Kasumi-1 (cell line): Measurements from ENCODE around the gene DOCK8.

Source experiments
- DNase-seq, 2 experiments: peaks; one replicate each; lab custom pipeline; 2025; lab: John Stamatoyannopoulos, UW

Gene DOCK8

GRCh38 chr9:266228-266627 lies 51.6 kb downstream of the DOCK8 start:
- DNase-seq, result no peak

DNA sequence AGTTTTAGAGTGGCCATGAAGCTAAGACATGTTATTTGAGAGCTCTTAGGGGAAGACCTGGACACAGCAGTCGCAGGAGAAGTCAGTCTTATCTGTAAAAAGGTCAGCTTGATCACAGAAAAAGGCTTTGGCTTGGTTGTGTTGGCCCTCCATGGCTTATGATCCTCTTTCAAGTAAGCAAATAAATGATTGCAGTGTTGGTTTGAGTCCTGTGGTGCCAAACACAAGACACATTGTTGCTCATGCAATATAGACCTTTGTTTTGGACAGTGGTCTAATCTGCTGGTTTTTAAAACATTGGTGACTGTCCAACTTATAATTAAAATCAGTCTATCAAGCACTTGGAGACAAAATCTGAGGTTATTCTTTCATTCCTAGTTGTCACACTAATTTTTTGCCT lies 54.0 kb downstream of the DOCK8 start:
- DNase-seq, result no peak

DNA sequence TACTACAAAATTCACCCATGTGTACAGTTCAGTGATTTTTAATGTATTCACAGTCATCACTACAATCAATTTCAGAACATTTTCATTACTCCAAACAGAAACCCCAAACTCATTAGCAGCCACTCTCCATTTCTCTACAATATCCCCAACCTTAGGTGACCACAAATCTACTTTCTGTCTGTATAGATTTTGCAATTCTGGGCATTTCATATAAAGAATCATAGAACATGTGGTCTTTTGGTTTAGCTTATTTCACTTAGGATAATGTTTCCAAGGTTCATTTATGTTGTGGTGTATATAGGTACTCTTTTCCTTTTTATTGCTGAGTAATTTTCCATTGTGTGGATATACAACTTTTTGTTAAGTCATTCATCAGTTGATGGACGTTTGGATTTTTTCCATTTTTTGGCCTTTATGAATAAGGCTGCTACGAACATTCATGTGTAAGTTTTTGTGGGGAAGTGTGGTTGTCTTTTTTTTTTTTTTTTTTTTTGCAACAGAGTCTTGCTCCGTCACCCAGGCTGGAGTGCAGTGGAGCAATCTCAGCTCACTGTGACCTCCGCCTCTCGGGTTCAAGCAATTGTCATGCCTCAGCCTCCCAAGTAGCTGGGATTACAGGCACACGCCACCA lies 54.5 kb downstream of the DOCK8 start:
- DNase-seq, result no peak

DNA sequence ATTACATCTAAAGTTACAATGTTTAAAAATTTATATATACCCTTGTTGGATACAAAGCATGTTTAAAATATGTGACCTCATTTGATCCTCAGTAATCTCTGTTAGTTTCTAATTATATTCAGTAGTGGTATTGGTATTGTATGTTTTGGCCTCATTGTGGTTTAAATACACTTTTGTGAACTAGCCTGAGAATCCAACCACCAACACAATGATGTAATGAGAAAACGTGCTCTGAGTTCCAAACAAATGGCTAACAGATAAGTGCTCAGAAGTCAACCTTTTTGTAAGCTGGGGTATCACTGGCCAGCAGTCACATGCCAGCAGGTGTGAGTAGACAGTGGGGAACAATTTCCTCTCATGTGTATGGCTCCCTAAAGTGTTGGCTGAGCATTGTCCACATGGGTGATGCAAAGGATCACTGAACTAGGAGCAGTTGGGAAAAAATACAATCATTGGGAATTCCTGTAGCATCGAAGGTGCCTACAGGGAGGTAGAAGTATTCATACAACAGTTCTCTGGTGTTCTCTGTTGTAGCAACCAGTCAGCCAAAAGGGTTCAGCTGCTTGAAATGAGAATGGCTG lies 56.1 kb downstream of the DOCK8 start:
- no peak for DNase-seq

DNA sequence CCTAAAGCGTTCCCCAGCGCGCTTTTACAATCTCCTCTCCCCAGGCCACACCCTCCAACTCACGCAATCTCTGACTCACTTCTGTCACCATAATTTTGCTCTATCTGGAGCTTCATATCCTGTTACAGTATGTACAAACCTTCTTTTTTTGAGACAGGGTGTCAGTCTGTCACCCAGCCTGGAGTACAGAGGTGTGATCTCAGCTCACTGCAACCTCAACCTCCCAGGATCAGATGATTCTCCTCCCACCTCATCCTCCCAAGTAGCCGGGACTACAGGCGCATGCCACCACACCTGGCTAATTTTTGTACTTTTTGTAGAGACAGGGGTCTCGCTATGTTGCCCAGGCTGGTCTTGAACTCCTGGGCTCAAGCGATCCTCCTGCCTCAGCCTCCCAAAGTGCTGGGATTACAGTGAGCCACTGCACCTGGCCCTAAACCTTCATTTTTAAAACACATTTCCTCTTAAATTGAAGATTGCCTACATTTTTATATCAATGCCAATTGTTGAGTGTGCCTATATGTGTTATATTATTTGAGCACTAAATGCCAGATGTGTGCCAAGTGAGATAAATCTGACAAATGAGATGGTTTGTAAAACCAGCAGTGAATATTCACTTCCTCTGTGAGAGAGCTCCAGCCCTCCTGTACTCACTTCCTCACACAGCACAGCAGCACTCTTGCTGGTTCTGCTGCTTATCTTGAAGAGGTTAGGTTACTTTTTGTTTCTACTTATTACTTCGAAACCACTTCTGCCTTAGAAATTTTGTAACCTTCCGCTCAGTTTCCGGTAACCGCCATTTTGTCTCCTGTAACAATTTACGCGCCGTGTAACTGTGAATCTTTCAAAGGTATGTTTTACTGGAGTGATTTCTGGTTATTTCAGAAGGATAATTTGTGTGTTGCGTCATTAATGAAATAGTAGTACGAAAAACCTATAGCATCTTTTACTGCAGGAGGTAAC lies 57.9 kb downstream of the DOCK8 start:
- DNase-seq, result peak; percentile 91 to 92

- DNase-seq, result no peak
These were observed 59.7 kb downstream of the DOCK8 start for GRCh38 chr9:274406-274805.

- DNase-seq, result no peak
These were observed 63.1 kb downstream of the DOCK8 start for GRCh38 chr9:277601-278295.

DNA sequence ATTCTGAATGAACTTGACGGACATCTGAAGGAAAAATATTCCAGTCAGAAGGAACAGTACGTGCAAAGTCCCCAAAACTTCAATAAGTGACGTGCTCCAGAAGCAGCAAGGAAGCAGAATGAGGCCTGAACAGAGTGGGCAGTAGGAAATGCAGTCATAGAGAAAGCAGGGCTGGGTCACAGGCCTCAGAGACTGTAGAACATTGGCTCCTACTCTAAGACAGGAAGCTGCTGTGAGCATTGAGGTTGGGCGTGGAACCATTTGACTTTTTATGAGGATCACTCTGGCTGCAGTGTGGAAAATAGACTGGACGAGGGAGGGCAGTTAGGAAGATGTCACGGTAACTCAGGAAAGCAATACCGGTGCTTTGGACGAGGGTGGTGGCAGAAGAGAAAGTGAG lies 64.0 kb downstream of the DOCK8 start:
- no peak for DNase-seq

GRCh38 chr9:279674-280073 lies 65.0 kb downstream of the DOCK8 start:
- no peak for DNase-seq

DNA sequence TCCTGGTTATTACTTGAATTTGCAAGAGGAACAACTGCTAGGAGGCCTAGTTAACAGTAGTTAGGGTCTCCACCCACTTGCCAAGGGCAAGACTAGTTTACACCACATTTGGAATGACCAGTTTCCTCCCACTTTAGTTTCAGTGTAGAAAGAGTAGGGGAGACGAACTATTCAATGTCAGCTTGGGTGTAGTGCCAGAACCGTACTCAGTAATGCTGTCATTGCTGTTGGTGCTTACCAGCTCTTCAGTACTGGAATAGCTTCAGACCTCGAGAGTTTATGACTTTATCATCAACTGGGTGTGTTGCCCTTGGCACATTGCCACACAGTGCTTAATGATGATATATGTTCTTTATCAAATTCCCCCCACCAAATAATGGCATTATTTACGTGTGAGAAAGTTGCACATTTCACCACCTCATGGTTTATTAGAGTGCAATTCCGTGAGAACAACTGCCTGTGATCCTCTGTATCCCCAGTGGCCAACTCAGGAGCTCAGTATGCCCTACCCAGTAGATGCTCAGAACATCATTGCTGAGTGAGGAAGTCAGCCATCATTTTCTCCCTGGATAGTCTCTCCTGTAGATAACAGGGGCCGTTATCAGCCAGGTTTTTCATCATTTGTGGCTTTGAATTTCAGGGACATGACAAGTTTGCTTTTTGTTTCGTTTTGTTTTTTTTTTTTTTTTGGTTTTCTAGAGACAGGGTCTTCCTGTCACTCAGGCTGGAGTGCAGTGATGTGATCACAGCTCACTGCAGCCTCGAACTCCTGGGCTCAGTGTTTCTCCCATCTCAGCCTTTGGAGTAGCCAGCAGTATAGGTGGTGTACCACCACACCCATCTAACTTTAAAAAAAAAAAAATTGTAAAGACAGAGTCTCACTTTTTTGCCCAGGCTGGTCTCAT lies 67.3 kb downstream of the DOCK8 start:
- DNase-seq, result no peak

DNA sequence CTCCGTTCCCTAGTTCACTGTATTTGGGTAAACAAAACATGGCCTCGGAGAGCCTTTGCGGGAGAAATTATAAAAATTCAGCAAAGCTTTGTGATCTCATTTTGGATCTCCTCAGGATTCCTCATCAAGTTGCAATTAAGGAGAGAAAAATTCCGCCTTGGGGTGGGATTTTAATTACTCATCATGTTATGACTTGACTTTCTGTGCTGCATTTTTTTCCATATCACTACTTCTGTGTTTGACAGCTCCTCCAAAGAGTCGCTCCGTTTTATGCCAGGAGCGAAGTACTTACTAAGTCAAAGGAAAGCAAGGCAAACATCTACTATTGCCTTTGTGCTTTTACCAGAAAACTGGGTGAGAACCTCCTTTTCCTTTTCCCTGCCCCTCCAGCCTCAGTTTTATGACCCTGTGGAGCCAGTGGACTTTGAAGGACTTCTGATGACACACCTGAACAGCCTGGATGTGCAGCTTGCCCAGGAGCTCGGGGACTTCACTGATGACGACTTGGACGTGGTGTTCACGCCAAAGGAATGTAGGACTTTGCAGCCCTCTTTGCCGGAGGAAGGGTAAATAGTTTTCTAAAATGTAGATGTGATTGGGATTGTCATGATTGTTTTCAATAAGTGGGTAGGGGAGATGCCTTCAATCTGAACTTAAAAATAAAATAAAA lies 71.5 kb downstream of the DOCK8 start:
- DNase-seq, result no peak

GRCh38 chr9:289121-289520 lies 74.5 kb downstream of the DOCK8 start:
- no peak for DNase-seq

DNA sequence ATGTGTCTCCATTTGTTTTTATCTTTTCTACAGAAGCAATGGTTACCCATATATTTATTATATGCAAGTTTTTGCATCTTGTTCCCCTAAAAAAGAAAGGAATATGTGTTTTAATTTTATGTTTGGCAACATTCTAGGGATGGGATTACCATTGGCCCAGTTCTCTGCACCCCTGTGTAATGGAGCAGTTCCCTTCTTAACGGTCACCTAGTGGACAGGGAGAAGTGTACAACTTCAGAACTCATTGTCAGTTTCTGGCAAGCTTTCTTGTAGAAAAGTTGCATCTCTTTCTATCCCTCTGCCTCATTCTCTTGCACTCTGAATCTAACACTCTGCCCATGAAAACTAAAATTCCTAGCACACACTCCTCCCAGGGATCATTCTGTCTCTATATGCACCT lies 78.2 kb downstream of the DOCK8 start:
- DNase-seq, result no peak

GRCh38 chr9:295576-295975 lies 80.9 kb downstream of the DOCK8 start:
- no peak for DNase-seq

- no peak for DNase-seq
These were observed 81.7 kb downstream of the DOCK8 start for GRCh38 chr9:296411-296810.

DNA sequence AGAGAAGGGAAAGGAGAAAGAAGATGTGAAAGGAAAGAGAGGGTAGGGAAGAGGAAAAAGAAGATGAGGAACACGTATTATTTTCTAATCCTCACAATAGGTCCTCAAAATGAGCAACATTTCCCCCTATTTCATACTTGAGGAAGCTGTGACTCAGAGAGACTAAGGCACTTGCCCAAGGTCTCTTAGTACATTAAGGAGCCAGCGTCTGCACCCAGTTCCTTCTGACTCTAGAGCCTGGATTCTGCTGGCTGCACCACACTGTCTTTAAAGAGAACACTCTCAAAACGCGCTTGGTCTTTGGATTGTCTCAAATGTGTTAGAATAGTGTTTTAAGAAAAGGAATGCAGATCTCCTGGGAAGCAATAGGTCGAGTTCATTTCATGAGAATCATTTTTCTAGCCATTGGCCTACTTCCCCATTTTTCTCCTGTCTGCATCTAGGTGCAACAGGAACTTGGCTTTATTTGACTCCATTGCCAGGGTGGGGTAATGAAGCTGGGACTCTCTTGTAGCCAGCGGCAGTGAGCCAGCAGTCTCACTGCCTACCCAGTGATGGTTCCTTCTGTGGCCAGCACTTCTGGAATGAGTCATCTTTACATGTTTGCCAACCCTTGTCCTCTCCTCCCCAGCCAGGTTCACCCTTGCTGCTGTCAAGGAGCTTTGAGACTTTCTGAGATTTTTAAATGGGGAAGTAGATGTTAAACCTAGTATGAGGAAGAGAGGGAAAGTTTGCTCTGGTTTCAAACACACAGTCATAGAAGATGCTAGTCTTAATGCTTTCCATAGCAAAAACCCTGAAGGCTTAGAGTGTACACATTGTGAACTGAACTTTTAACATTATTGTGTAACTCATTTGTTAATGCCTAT lies 82.7 kb downstream of the DOCK8 start:
- DNase-seq, result peak; percentile 67 to 79

DNA sequence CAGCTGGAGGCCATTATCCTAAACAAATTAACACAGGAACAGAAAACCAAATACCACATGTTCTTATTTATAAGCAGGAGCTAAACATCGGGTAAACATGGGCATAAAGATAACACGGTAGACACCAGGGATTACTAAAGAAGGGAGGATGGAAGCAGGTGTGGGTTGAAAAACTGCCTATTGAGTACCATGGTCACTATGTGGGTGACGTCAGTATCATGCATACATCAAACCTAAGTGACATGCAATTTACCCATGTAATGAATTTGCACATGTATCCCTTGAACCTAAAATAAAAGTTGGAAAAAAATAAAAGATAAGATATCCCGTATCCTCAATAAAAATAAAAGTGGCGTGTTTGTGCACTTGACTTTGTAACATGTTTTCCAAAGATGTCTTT lies 88.8 kb downstream of the DOCK8 start:
- no peak for DNase-seq

GRCh38 chr9:304106-304505 lies 89.4 kb downstream of the DOCK8 start:
- DNase-seq, result no peak

DNA sequence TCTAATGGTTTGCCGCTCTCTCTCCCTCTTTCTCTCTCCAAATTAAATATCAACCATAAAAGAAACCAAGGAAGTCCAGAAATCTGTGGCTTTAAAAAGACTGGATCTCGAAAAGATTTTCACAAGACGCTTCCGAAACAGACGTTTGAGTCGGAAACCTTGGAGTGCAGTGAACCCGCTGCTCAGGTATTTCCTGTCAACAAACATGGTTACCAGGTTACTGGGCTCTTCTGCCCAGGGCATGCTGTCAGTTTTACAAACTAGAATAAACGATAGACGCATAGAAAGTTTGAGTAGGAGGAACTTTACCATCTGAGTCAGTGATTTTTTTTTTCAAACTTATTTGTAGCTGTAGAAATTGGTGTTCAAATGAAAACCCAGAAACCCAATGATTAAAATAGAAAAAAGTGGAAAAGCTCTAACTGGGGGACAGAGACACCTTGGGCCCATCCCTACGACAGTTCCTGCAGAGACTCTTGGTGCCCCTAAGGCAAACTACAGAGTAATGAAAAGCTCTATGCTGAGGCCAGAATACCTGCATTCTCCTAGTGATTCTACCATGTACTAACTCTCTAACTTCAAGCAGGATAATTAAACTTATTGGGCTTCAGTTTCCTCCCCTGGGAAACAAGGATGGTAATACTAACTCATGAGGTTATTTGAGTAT lies 90.0 kb downstream of the DOCK8 start:
- no peak for DNase-seq
